Esophagus muscularis mucosa (tissue), 3 donors: ENCODE measurements around the gene CHRNA4.

Source experiments
- POLR2A ChIP-seq: fragments of 450-650 bp; IDR thresholded peaks from one replicate; pipeline ENCODE4 v1.6.1; 2017; ENCODE audit warnings: antibody characterized with exemption, moderate library complexity, mild to moderate bottlenecking, low read depth
- TF ChIP-seq, protein P1 (sequence below), 3 experiments: fragments of 200-600 bp in 2 of 3; fragments of 450-650 bp in 1 of 3; sonication (generic) in 2 of 3; IDR thresholded peaks; one replicate each; pipeline ENCODE4 v1.5.1; 2017 to 2019; ENCODE audit warnings: antibody characterized with exemption in 3 of 3, mild to moderate bottlenecking in 2 of 3, moderate library complexity in 1 of 3

GRCh38 chr20:63363013-63363957, 2.1 kb upstream of the CHRNA4 start:
- TF ChIP-seq, protein P1, sequence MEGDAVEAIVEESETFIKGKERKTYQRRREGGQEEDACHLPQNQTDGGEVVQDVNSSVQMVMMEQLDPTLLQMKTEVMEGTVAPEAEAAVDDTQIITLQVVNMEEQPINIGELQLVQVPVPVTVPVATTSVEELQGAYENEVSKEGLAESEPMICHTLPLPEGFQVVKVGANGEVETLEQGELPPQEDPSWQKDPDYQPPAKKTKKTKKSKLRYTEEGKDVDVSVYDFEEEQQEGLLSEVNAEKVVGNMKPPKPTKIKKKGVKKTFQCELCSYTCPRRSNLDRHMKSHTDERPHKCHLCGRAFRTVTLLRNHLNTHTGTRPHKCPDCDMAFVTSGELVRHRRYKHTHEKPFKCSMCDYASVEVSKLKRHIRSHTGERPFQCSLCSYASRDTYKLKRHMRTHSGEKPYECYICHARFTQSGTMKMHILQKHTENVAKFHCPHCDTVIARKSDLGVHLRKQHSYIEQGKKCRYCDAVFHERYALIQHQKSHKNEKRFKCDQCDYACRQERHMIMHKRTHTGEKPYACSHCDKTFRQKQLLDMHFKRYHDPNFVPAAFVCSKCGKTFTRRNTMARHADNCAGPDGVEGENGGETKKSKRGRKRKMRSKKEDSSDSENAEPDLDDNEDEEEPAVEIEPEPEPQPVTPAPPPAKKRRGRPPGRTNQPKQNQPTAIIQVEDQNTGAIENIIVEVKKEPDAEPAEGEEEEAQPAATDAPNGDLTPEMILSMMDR (IDR thresholded peaks at IDR 0.05) = no peak
- TF ChIP-seq POLR2A = no peak
